RWPE2 (cell line): ENCODE results near the gene SNTB2.
"Not testable (repeated sequence)": the region's sequence is repeated elsewhere in the genome, so short reads cannot be mapped to it uniquely, and the experiment has no call there.

ENCODE experiments used
- ATAC-seq: fragments of 200-7000 bp; cut with Tn5 transposase; 3 replicates; pipeline ENCODE4 v1.9.1; 2021; ENCODE audit warnings: low read depth
- DNase-seq: peaks from one replicate; pipeline ENCODE4 v3.0.0-alpha.2; 2020; ENCODE audit warnings: low spot score
- H3K27ac ChIP-seq: fragments of 450-650 bp; 2 replicates; pipeline ENCODE4 v1.5.1; 2017; ENCODE audit warnings: mild to moderate bottlenecking; ENCODE audit not compliant: poor library complexity, severe bottlenecking
- H3K27me3 ChIP-seq: fragments of 250-450 bp; sonication (Bioruptor Pico); 2 replicates; pipeline ENCODE4 v1.5.1; 2021; ENCODE audit warnings: mild to moderate bottlenecking, moderate library complexity; ENCODE audit not compliant: insufficient read depth, poor library complexity, severe bottlenecking
- H3K36me3 ChIP-seq: fragments of 250-450 bp; sonication (Bioruptor Pico); 2 replicates; pipeline ENCODE4 v1.5.1; 2020; ENCODE audit warnings: low read depth, mild to moderate bottlenecking, moderate library complexity
- H3K4me1 ChIP-seq: fragments of 250-450 bp; sonication (Bioruptor Pico); 2 replicates; pipeline ENCODE4 v1.5.1; 2021; ENCODE audit warnings: mild to moderate bottlenecking, moderate library complexity; ENCODE audit not compliant: insufficient read depth, poor library complexity, severe bottlenecking
- H3K4me3 ChIP-seq: fragments of 250-450 bp; sonication (Bioruptor Pico); 2 replicates; pipeline ENCODE4 v1.5.1; 2021; ENCODE audit warnings: mild to moderate bottlenecking, moderate library complexity; ENCODE audit not compliant: severe bottlenecking
- H3K9me3 ChIP-seq: fragments of 250-450 bp; sonication (Bioruptor Pico); 2 replicates; pipeline ENCODE4 v1.5.1; 2021; ENCODE audit warnings: mild to moderate bottlenecking, moderate library complexity; ENCODE audit not compliant: severe bottlenecking
- CTCF ChIP-seq: fragments of 450-650 bp; IDR thresholded peaks from one replicate; pipeline ENCODE4 v1.5.1; 2017; ENCODE audit warnings: mild to moderate bottlenecking, moderate library complexity; ENCODE audit not compliant: poor library complexity, severe bottlenecking

The SNTB2 gene

GRCh38 chr16:69283851-69284250, 96.9 kb downstream of the SNTB2 start:
- DNase-seq = no peak
- Histone ChIP-seq H3K27me3 (no peaks in the 10 kb centered on the region), H3K4me3 (no peak overlapping the region), H3K4me1 (no peaks in the 10 kb centered on the region), H3K27ac (no peak overlapping the region), H3K9me3 (no peaks in the 10 kb centered on the region), H3K36me3 (peaks cover 21% of the 10 kb centered on the region; the same call in 1 of the 2 replicates)
- no peak for TF ChIP-seq CTCF
- no peak for ATAC-seq

- no peaks in the 10 kb centered on the region for H3K4me1 ChIP-seq
- no peaks in the 10 kb centered on the region for H3K9me3 ChIP-seq
- no peaks in the 10 kb centered on the region for H3K27me3 ChIP-seq
- no peak for DNase-seq
- no peak for ATAC-seq
- no peak overlapping the region for H3K4me3 ChIP-seq
- TF ChIP-seq CTCF = no peak
- no peak overlapping the region for H3K27ac ChIP-seq
- H3K36me3 ChIP-seq = peaks cover 21% of the 10 kb centered on the region; the same call in 1 of the 2 replicates
These were observed 98.3 kb downstream of the SNTB2 start for GRCh38 chr16:69285240-69285639.

DNA sequence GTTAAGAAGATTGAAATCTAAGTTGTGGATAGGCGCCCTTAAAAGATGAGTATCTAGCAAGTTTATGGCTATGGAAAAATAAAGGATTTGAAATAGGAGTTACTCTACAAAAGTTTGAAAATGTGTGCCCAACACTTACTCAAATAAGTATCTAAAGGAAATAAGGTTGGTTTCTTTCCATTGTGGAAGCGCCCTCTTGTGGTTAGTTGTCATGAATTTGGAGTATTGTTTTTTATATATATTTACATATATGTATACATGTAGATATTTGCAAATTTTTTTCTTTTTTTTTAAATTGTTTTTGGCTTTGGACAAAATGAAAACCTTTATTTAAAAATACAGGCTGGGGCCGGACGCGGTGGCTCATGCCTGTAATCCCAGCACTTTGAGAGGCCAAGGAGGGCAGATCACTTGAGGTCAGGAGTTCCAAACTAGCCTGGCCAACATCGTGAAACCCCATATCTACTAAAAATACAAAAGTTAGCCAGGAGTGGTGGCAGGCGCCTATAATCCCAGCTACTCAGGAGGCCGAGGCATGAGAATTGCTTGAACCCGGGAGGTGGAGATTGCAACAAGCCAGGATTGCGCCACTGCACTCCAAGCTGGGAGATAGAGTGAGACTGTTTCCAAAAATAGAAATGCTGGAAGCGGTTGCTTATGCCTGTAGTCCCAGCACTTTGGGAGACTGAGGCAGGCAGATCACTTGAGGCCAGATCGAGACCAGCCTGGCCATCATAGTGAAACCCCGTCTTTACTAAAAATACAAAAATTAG, 100.2 kb downstream of the SNTB2 start:
- ATAC-seq (peak; percentile 36; the same call in 1 of the 3 replicates), DNase-seq (no peak)
- Histone ChIP-seq H3K27me3 (no peaks in the 10 kb centered on the region), H3K4me3 (no peak overlapping the region), H3K36me3 (peaks cover 21% of the 10 kb centered on the region; the same call in 1 of the 2 replicates), H3K9me3 (no peaks in the 10 kb centered on the region), H3K4me1 (no peaks in the 10 kb centered on the region), H3K27ac (no peak overlapping the region)
- TF ChIP-seq CTCF = peak; percentile 92

DNA sequence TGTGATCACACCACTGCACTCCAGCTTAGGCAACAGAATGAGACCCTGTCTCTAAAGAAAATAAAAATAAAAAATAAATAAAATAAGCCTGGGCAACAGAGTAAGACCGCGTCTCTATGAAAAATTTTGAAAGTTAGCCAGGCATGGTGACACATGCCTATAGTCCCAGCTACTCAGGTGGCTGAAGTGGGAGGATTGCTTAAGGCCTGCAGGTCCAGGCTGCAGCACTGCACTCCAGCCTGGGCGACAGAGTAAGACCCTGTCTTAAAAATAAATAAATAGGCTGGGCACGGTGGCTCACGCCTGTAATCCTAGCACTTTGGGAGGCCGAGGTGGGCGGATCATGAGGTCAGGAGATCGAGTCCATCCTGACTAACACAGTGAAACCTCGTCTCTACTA, 104.7 kb downstream of the SNTB2 start:
- H3K27ac ChIP-seq, DNase-seq, H3K4me1 ChIP-seq, ATAC-seq, H3K27me3 ChIP-seq, H3K9me3 ChIP-seq, H3K4me3 ChIP-seq: not testable (repeated sequence)
- peaks cover 11% of the 10 kb centered on the region; the same call in 1 of the 2 replicates for H3K36me3 ChIP-seq

DNA sequence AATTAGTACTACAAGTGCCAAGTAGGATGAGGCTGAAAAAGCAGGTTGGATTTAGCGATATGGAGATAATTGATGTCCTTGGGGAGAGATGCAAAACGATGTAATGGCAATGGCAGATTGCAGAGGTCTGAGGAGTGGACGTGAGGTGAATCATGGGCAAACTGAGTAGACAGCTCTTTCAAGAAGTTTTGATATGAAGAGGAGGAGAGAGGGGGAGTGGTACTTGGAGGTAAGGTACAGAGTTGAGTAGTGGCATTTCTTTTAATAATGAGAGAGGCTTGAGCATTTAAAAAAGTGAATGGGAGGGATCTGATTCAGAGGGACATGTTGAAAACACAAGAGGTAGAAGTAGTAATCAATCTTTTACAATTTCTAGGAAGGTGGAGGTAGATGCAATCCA, 106.4 kb downstream of the SNTB2 start:
- Histone ChIP-seq H3K27ac (no peak overlapping the region), H3K27me3 (no peaks in the 10 kb centered on the region), H3K4me3 (no peak overlapping the region), H3K4me1 (no peaks in the 10 kb centered on the region), H3K36me3 (peaks cover 2% of the 10 kb centered on the region; the same call in 1 of the 2 replicates), H3K9me3 (no peaks in the 10 kb centered on the region)
- no peak for TF ChIP-seq CTCF
- DNase-seq (no peak), ATAC-seq (no peak)
